HPDE6-E6E7 (cell line): Measurements from ENCODE around the gene EHMT1.
"Not testable (repeated sequence)": the region's sequence is repeated elsewhere in the genome, so short reads cannot be mapped to it uniquely, and the experiment has no call there.

Experiments used
- DNase-seq: peaks from one replicate; pipeline ENCODE4 v3.0.0; 2011; ENCODE audit warnings: missing footprints; ENCODE audit errors: extremely low spot score

EHMT1 gene

DNA sequence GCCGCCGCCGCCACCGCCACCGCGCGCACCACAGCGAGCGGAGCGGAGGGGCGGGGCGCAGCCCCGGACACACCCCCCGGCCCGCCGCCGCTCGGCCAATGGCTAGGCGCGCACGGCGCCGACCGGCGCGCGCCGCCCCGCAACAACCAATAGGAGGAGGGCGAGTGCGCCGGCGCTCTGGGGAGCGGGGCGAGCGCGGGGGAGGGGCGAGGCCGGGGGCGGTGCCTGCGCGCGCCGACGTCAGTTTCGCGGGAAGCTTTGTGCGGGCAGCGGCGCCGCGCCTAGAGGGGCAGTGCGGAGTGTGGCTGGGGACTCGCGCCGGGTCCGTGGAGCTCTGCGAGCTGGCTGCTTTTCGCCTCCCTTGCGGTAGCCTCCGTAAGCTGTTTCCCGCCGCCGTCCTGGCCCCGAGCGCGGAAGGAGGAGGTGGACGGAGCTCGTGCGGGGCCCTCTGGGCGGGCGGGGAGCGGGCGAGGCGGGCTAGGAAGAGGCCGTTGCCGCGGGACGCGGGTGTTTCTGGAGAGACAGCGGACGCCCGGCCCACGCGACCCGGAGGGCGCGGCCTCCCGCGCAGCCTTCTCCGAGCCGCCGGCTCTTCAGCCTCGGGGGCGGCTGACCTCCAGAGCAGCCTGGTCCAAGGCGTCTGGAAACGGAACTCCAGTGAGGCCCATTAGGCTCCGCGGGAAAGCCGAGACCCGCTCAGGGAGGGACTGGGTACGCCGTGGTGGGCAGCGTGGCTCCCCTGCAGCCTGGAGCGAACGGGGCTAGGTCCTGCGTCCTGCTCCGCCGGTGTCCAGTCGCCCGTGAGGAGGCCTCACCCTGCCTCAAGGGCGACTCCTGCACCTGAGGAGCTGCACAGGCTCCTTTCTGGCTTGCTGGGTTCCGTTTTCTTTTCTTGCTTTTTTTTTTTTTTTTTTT lies 28.1 kb upstream of the EHMT1 start, which contains the start of gene ZMYND19:
ZMYND19 (minus strand) TSS at position 44 of the 915 bp plus-strand sequence. CDS start 249 bp downstream, outside the sequence.
- peak; percentile 97 for DNase-seq

DNA sequence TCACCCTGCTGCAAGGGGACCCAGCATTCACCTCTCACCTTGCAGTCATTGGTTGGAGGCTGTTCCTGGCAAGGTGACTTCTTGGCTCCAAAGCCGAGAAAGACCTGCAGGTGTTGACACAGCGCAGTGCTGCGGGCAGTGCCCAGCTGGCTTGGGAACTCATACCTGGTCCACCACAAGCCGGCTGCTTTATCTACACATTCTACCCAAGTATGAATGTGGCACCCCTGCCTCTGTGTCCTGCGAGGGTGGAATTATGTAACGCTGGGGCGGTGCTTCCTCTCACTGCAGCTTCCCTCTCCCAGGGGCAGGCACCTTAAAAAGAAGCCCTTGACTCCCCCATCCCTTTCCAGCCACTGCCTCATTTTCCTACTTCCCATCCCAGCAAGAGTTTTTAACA lies 26.0 kb upstream of the EHMT1 start:
- no peak for DNase-seq

DNA sequence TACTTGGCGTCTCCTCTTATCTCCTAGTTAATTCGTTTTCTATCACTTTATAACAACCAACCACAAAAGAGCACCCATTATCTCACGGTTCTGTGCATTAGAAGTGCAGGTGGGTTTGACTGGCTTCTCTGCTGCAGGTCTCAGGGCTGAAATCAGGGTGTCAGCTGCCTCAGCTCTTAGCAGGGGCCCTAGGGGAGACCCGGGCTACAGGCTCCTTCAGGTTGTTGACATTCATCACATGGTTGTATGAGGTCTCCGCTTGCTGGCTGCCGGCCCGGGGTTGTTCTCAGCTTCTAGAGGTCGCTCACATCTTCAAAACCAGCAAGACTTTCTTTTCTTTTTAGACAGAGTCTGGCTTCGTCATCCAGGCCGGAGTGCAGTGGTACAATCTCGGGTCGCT lies 25.6 kb upstream of the EHMT1 start:
- no peak for DNase-seq

DNA sequence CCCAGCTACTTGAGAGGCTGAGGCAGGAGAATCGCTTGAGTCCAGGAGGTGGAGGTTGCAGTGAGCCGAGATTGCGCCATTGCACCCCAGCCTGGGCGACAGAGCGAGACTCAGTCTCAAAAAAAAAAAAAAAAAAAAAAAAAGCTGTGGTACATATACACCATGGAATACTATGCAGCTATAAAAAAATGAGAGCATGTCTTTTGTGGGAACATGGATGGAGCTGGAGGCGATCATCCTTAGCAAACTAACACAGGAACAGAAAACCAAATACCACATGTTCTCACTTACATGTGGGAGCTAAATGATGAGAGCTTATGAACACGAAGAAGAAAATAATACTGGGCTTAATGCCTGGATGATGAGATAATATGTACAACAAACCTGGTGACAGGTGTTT lies 22.2 kb upstream of the EHMT1 start:
- DNase-seq = not testable (repeated sequence)

DNA sequence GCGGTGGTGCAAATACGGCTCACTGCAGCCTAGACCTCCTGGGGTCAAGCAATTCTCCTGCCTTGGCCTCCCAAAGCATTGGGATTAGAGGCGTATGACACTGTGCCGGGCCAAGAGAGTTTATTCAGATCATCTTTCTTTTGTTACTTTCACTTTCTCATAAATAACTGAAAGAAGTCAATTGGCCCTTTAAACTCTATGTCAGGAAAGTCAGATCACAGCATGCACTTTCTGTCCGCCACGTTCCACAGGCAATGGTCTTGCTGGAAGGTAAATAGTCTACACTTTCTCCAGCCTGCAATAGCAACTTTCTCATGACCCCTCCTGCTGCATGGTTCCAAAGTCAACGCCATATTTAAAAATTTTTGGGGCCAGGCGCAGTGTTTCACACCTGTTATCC lies 19.9 kb upstream of the EHMT1 start:
- DNase-seq = no peak

- DNase-seq = no peak
Observed at GRCh38 chr9:137602661-137603060, 16.1 kb upstream of the EHMT1 start.

DNA sequence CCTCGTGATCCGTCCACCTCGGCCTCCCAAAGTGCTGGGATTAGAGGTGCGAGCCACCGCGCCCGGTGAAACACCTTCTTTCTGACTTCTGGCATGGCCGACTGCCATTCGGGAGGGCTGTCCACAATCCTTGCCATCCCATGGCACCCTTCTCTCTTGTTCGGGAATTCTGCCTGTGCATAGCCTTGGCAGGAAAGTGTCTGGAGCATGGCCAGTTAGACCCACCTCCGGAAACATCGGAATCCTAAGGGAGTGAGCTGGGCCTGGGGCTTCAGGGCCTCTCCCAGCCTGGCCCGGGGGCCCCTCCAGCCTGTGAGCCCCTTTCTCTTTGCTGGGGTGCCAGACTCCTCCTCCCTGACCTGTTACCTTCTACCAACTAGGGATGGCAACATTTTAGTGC lies 14.9 kb upstream of the EHMT1 start:
- no peak for DNase-seq

- DNase-seq = no peak
Observed at GRCh38 chr9:137604345-137605086, 14.3 kb upstream of the EHMT1 start.

DNA sequence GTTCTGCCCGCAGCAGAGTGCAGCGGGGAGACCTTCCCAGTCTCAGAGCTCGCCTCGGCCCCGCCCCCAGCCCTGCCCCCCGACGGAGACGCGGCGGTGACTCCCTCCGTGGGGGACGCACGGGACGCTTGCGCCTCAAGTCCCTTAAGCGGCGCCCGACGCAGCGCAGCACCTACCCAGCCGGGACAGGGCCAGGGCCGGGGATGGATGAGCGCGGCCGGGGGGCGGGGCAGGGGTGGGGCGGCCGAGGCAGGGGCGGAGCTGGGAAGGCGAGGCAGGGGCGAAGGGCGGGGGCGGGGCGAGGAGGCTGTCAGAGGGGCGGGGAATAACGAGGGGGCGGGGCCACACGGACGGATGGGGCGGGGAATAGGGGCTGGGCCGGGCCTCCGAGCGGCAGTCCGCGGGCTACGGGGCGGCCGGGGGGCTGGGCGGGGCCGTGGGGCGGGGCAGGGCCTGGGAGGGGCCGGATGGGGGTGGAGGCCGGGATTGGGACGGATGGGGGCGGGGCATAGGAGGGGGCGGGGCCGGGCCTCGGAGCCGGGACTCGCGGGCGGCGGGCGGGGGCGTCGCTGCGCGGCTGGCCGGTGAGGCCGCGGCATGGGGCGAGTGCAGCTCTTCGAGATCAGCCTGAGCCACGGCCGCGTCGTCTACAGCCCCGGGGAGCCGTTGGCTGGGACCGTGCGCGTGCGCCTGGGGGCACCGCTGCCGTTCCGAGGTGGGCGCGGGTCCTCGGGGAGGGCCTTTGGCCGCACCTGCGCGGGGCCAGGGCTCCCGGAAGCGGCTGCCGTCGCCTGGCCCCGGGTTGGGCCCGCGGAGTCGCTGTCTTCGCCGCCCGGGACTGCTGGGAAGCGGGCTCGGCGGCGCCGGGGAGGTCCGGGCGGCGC lies 13.4 kb upstream of the EHMT1 start, which contains the start of gene ARRDC1:
ARRDC1 (plus strand) TSS at position 566 of the 884 bp plus-strand sequence; CDS start at position 598, 32 bp downstream.
- peak; percentile 72 for DNase-seq

DNA sequence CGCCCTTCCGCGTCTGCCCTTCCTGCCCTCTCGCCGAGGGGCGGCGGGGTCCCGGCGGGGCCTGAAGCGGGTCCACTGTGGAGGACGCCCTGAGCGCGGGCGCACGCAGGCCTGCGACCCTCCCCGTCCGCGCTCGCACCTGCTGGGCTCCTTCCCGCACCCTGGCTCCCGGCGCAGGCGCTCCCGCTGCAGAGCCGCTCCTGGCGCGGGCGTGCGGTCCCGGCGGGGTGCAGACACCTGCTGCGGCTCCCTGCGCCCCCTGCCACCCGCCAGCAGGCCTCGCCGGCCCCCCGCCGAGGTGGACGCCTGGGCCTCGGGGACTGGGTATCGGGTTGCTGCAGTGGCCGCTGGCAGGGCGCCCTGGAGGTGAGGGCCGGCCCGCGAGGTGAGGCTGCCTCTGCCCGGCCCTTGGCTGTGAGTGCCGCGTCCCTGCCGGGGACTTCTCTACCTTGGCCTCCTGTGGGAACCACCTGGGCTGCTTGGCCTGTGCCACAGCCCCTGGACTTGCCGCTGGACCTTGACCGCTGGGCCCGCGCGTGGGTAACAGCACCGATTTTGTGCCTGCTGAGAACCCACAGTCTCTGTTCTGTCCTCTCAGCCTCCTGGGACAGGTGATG lies 12.7 kb upstream of the EHMT1 start:
- DNase-seq = no peak

DNA sequence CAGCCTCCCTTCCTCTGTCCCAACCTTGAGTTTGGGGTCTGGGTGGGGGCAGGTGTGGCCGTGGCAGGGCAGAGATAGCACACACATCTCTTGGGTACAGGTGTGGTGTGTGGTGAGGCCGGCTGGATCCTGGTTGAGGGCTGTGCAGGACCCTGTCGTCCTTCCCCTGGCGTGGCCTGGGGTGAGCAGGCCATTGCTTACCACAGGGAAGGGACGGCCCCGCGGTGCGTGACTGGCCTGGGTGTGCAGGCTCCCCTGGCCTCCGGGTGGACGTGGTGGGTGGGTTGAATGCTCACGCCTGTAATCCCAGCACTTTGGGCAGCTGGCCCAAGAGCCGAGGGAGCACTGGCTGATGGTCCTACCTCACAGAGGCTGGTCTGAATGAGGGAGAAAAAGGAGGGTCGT lies 12.1 kb upstream of the EHMT1 start:
- no peak for DNase-seq

- no peak for DNase-seq
Observed at GRCh38 chr9:137607141-137607857, 11.5 kb upstream of the EHMT1 start.

DNA sequence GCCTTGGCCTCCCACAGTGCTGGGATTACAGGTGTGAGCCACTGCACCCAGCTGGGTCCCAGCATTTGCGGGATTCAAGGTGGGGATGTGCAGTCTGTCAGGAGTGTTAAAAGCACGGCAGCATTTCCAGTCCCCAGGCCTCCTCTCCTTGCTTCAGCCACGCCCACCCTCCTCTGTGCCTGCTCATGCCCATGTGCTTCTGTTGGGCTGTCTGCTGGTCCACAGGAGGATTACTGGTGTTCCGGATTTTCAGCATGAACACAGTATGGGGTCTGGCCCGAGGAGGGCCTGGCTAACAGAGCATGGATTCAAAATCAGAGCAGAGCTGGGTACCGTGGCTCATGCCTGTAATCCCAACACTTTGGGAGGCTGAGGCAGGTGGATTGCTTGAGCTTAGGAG lies 7.9 kb upstream of the EHMT1 start:
- DNase-seq = no peak

GRCh38 chr9:137611623-137612609 lies 6.9 kb upstream of the EHMT1 start:
- DNase-seq = peak; percentile 98

DNA sequence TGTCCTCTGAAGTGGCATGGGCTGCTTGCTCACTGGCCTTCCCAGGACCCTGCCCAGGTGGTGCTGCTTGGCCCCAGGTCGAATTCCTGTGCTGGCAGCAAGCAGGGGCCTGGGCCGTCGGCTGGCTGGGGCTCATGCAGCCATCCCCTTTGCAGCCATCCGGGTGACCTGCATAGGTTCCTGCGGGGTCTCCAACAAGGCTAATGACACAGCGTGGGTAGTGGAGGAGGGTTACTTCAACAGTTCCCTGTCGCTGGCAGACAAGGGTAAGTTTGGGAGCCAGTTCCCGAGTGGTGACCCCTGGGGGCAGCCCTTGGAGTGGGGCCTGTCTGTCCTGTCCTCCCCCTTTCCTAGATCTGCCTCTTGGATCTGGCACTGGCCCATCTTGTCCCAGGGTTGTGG lies 6.1 kb upstream of the EHMT1 start:
- DNase-seq = no peak

DNA sequence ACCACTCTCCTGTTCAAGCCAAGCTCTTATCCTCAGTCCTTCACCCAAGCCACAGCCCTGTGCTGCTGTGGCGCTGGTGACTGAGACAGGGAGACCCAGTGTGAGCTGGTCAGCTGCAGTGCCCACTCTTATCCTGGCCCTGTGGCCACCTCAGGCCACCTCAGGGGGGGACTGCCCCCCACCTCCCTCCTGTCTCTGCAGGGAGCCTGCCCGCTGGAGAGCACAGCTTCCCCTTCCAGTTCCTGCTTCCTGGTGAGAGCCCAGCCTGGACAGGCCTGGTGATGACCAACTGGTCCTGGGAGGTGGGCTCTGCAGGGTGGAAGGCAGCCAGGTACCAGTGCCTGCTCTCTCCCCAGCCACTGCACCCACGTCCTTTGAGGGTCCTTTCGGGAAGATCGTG lies 5.5 kb upstream of the EHMT1 start:
- no peak for DNase-seq

DNA sequence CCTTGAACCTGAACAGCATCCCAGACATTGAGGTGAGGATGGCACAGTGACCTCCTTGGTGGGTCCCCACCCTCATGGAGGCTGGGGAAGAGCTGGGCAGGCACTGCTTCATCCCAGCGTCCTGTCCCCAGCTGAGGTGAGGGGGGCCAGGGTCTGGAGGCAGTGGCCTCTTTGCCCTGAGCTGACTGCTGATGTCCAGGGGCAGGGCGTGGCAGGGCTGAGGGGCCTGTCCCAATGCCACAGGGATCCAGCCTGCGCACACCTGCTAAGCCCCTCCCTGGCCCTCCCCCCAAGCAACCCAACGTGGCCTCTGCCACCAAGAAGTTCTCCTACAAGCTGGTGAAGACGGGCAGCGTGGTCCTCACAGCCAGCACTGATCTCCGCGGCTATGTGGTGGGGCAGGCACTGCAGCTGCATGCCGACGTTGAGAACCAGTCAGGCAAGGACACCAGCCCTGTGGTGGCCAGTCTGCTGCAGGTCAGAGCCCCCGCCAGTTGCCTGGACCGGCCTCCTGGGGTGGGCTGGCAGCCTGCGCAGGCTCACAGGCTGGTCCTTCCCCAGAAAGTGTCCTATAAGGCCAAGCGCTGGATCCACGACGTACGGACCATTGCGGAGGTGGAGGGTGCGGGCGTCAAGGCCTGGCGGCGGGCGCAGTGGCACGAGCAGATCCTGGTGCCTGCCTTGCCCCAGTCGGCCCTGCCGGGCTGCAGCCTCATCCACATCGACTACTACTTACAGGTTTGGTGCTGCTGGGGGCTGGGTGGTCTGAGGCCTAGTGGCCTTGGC lies 4.9 kb upstream of the EHMT1 start:
- DNase-seq = no peak

GRCh38 chr9:137614631-137615386 lies 4.0 kb upstream of the EHMT1 start:
- DNase-seq = no peak
